ENCODE data around the gene CRIP1.

CRIP1 gene

GRCh38 chr14:105519946-105520698, 33.4 kb downstream of the CRIP1 start:
- FAIRE-seq, result no peak

GRCh38 chr14:105525326-105525725, 38.6 kb downstream of the CRIP1 start:
- FAIRE-seq, result no peak

- no peak for FAIRE-seq
Observed at GRCh38 chr14:105525861-105526775, 39.4 kb downstream of the CRIP1 start, which contains the start of gene TMEM121. Gene TMEM121, plus strand, starts transcription at chr14:105526583. Its CDS starts 2,252 bp downstream, at chr14:105528835.

- FAIRE-seq, result no peak
Observed at GRCh38 chr14:105526776-105527380, 40.2 kb downstream of the CRIP1 start.

GRCh38 chr14:105527381-105527825, 40.7 kb downstream of the CRIP1 start:
- FAIRE-seq, result no peak

- no peak for FAIRE-seq
Observed at GRCh38 chr14:105527826-105528585, 41.3 kb downstream of the CRIP1 start.

- FAIRE-seq, result no peak
Observed at GRCh38 chr14:105528586-105529318, 42.1 kb downstream of the CRIP1 start.

- no peak for FAIRE-seq
Observed at GRCh38 chr14:105529319-105529568, 42.6 kb downstream of the CRIP1 start.

GRCh38 chr14:105529569-105530284, 43.0 kb downstream of the CRIP1 start:
- FAIRE-seq, result no peak

- no peak for FAIRE-seq
Observed at GRCh38 chr14:105530285-105531087, 43.8 kb downstream of the CRIP1 start.

- no peak for FAIRE-seq
Observed at GRCh38 chr14:105531088-105531893, 44.6 kb downstream of the CRIP1 start.

GRCh38 chr14:105531894-105532623, 45.4 kb downstream of the CRIP1 start:
- FAIRE-seq, result no peak

- no peak for FAIRE-seq
Observed at GRCh38 chr14:105532735-105533141, 46.1 kb downstream of the CRIP1 start.

- FAIRE-seq, result no peak
Observed at GRCh38 chr14:105533391-105533790, 46.7 kb downstream of the CRIP1 start.

- no peak for FAIRE-seq
Observed at GRCh38 chr14:105533811-105534498, 47.3 kb downstream of the CRIP1 start.

GRCh38 chr14:105534586-105534985, 47.9 kb downstream of the CRIP1 start:
- no peak for FAIRE-seq

GRCh38 chr14:105536051-105536450, 49.4 kb downstream of the CRIP1 start:
- no peak for FAIRE-seq
